HG03135 (cell line): ENCODE data around the gene CD9.
"Not testable (repeated sequence)": the region's sequence is repeated elsewhere in the genome, so short reads cannot be mapped to it uniquely, and the experiment has no call there.

Experiments used
- ATAC-seq: cut with Tn5 transposase; IDR thresholded peaks from one replicate; pipeline ENCODE4 v1.9.1; 2021; ENCODE audit warnings: mild to moderate bottlenecking, moderate library complexity; ENCODE audit not compliant: unreplicated experiment

CD9 gene

DNA sequence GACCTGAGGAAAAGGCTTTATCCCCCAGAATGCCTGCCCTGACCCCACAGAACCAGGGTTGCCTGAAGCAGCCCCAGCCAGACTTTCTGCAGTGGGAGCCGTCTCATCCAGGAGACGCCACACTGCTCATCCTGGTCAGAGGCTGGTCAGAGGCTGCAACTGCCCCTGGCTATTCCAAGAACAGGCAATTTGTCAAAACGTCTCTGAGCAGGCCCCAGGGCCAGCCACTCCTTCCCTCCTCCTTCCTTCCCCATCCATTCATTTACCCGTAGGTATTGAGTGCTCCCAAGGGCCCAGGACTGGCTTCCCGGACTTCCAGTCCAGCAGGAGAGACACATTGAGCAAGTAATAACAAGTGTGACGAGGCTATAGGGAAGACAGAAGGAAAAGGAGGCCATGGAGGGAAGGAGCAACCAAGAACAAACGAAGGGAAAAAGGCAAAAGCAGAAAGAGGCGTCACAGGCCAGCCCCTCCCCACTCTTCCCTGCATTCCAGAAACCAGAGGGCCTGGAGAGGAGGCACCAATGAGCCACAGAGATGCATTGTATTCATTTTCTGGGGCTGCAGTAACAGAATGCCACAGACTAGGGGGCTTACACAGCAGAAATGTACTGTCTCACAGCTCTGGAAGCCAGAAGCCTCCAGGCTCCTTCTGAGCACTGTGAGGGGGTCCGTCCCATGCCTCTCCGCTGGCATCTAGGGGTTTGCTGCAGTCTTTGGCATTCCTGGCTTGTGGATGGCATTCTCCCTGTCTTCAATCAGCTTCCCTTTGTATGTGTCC is 21.0 kb upstream of the CD9 start:
- no peak for ATAC-seq

GRCh38 chr12:6180268-6181051 is 19.7 kb upstream of the CD9 start:
- no peak for ATAC-seq

DNA sequence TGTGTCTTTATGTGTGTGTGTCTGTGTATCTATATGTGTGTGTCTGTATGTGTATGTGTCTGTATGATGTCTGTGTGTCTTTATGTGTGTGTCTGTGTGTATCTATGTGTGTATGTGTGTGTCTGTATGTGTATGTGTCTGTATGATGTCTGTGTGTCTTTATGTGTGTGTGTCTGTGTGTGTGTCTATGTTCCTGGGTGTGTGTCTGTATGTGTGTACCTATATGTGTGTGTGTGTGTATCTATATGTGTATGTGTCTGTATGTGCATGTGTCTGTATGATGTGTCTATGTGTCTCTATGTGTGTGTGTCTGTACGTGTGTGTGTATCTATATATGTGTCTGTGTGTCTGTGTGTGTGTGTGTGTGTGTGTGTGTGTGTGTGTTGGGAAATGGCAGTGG is 19.0 kb upstream of the CD9 start:
- no peak for ATAC-seq

DNA sequence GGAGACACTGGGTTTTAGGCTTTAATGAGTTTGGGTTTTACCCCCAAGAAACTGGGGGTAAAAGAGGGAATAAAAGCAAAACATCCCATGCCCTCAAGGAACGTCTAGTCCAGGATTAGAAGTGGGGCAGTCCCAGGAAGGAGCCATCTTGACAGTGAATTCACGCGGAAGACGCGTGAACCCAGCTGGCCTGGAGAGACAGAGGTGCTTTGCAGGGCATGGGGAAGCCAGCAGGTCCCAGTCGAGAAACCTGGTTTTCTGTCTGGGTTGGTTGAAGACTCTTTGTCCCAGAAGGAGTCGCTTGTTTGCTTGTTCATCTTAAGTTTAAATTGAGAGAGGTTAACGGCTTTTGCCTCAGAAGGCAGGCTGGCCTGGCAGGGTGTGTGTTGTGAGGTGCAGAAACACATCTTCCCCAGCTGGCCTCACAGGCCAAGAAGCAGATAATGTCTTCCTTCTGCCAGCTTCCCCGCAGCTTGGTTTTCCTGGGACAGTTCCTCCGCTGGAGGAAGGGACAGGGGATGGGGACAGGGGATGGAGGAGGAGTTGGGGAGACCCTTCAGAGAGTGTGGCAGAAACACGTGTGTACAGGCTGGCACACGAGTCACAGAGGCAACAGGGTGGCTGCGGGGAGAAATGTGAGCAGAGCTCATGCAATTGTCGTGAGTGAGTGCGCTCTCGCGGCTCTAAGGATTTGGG is 18.5 kb upstream of the CD9 start:
- no peak for ATAC-seq

- ATAC-seq = no peak
Observed at GRCh38 chr12:6182279-6182898, 17.8 kb upstream of the CD9 start.

GRCh38 chr12:6183689-6184428 is 16.3 kb upstream of the CD9 start:
- no peak for ATAC-seq

DNA sequence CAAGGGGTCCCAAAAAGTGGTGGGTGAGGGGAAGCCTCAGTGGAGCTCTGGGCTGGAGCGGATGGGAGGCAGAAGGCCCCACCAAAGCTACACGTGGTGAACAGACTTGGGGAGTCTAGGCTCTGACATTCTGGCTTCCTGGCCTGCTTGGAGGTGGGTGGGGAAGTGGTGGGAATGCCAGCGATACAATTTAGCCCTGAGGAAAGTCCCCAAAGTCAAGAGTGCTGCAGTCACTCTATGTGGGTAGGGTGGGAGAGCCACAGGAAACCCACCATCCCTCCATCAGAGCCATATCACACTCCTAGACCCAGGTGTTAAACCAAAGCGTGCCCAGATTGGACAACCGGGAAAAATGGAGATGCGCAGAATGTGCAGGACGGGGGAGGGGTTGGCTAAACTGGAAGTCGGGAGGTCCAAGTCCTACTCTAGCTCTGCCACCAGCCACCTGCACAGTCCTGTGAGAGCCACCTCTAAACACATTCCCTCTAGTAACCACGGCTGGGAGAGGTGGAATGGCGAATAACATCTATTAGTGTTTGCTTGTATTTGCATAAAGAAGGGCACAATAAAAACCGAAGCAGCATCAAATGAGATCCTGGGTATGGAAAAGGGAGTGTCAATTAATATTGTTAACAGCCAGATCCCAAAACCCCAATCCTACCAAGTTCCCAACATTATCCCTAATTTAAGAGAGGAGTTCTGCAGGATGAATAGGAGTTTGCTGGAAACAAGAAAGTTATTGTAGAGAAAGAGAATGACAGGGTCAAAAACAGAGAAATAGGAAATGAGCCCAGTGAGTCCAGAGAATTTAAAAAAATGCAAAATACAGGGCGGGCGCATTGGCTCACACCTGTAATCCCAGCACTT is 14.0 kb upstream of the CD9 start:
- no peak for ATAC-seq

- no peak for ATAC-seq
Observed at GRCh38 chr12:6187948-6188793, 12.0 kb upstream of the CD9 start.

- no peak for ATAC-seq
Observed at GRCh38 chr12:6189028-6189427, 11.2 kb upstream of the CD9 start.

DNA sequence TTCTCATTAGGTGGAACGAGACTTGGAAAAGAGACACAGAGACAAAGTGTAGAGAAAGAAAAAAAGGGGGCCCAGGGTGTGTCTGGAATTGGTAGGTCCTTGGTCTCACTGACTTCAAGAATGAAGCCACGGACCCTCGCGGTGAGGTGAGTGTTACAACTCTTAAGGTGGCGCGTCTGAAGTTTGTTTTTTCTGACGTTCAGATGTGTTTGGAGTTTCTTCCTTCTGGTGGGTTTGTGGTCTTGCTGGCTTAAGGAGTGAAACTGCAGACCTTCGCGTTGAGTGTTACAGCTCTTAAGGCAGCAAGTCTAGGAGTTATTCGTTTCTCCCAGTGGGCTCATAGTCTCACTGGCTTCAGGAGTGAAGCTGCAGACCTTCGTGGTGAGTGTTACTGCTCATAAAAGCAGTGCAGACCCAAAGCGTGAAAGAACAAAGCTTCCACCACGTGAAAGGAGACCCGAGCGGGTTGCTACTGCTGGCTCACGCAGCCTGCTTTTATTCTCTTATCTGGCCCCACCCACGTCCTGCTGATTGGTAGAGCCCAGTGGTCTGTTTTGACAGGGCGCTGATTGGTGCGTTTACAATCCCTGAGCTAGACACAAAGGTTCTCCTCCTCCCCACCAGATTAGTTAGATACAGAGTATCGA is 10.1 kb upstream of the CD9 start:
- ATAC-seq = not testable (repeated sequence)

- ATAC-seq = not testable (repeated sequence)
Observed at GRCh38 chr12:6190767-6191530, 9.3 kb upstream of the CD9 start.

GRCh38 chr12:6192604-6193380 is 7.4 kb upstream of the CD9 start:
- no peak for ATAC-seq

GRCh38 chr12:6193853-6194815 is 6.1 kb upstream of the CD9 start:
- ATAC-seq = no peak

- no peak for ATAC-seq
Observed at GRCh38 chr12:6195665-6196535, 4.3 kb upstream of the CD9 start.

DNA sequence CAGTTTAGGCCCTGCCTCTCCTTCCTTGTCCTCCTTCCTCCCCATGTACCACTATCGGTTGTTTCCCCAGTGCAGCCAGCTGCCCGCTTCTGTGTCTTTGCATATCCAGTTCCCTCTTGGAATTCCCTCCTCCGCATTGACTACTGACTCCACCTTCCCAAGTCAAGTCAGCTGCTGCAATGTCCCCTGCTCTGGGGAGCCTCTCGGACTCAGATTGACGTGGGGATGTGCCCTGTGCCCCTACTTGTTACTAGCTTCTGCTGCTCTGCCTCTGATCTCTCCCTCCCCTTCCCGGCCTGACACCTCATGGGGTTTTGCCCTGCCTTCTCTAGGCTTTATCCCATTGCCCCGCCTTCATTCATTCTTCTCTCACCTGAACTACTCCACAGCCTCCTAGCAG is 2.1 kb upstream of the CD9 start:
- ATAC-seq = no peak
